ENCODE results near the gene BEX3.
"Not testable (repeated sequence)": the region's sequence is repeated elsewhere in the genome, so short reads cannot be mapped to it uniquely, and the experiment has no call there.

The BEX3 gene

DNA sequence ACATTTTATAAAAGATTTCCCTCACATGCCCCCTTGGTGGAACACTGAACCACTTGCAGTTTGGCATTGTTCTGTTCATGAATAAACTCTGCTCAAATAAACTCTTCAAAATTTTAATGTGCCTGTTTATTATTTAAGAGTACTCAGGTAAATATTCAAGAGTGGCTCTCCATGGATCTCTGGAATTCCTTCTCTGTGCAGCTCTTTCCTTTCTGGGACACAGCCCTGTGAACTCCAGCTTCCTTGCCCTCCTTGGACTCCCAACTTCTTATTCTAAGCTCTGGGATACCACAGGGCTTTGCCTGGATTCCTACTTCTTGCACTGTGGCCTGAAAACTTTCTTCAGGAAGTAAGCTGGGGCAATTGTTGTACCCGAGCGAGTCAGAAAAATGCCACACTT lies 8.3 kb downstream of the BEX3 start:
- no peak for DNase-seq

DNA sequence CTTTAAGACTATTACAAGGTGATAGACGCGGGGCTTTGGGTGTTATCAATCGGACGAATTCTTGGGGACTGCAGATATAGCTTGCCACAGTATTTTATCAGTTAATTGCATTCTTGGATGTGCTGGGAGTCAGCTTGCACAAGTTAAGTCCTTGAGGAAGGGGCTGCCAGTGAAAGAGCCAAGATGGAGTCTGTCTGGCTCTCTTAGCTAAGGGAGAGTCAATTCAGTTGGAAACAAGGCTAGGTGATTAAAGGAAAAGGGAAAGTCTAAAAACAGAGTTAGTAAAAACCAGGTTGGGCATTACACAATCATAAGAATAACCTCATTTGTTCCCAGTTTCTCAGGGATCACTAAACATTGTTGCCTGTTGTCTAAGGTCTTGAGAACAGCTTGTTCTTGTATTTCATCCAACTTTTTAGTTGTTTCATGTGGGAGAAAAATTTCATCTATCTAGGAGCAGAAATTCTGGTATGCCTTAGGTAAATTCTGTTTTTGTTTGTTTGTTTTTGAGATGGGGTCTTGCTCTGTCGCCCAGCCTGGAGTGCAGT lies 9.0 kb downstream of the BEX3 start:
- not testable (repeated sequence) for DNase-seq

DNA sequence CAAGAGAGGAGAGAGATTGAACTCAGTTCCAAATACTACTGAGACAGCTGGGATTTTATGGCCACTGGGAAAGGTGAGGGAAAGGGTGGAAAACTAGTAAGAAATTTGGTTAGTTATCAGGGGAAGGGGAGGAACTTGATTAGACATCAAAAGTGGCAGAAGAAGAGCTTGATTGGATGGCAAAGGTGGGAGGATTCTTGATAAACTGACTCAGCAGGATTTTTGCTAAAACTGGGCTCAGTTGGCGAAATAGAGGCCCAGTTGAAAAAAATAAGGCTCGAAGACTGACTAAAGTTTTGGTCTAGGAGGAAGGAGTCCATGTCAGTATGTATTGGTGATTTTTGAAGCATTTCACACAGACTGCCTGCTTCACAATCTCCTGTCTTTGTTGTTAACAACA lies 10.0 kb downstream of the BEX3 start:
- no peak for DNase-seq

DNA sequence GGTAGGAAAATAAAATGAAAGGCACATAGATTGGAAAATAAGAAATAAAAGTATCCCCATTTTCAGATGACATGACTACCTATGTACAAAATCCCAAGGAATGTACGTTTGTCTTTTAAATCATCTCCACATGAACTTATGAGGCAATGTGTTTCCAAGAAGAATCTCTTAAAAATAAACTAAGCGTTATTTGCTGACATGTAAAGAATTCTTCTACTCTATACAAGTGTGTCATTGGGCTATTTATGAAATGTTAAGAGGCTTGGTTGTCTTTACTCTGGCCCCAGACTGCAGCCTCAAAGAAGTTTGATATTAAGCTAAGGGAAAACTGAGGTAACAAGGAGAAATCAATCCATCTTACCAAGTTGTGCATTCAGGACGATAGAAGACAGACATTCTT lies 17.1 kb downstream of the BEX3 start:
- no peak for DNase-seq

DNA sequence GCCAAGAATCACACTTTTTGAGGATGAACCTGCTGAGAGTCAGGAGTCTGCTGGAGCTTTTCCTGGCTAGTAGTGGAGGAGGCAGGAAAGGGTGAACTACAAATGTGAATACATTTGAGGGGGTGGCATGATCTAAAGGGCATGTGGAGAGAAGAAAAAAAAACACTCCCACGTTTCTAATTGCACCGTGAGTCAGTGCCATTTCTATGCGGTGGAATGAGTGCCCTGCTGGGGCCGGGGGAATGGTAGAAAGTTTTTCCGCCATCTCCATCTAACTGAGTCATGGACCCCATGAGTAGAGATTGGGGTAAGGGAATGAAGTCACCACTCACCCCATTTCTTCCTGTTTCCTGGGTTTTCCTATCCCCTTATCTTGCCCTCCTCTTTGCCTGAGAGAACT lies 19.8 kb downstream of the BEX3 start:
- DNase-seq: no peak

DNA sequence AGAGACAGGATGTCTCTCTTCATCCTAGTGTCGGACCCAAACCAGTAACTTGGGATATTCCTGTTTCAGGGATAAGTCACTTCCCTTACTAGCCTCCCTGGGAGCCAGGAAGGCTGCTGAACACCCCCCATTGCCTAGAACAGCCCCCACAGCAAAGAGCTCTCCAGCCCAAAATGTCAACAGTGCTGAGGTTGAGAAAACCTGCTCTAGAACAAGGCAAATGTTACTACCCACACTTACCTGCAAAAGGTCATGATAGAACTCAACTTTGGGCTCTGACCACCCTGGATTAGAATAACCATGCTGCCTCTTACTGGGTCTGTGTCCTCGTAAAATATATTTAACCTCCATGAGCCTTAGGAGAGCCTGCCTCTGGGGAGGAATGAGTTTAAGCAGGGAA lies 20.3 kb downstream of the BEX3 start:
- DNase-seq: no peak

DNA sequence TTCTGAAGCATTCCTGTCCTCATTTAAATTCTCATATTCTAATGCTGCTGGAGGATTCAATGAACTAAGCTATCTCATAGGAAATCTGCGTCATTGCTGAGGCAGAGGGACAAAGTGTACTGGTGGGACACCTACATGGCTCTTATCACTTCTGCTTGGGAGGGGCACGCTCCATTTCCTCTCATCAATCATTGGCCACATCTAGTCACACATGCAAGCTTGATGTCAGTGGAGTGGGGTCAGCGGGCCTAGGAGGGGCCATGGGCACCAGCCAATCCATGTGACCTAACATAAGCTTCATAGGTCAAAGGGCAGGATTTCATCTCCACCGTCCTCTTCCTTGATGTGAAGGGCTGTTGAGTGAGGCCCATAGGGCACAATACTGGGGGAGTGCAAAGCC lies 21.4 kb downstream of the BEX3 start:
- no peak for DNase-seq

DNA sequence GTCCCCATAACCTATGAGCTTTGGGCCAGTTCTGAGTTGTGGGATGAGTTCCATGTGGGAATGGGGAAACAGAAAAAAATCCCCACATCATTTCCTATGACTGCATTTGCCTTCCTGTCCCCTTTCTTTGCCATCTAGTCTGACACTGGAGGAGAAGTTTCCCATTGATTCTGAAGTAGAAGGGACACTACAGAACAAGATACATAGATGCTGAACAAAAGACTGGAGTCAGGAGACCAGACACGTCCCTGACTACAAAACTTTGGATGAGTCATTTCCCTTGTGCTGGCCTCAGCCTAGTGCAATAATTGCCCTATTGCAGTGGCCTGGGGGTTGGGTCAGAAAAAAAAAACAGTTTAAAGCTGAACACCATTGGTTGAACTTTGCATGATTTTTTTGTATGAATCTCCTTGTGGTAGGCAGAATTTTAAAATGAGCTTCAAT lies 22.1 kb downstream of the BEX3 start:
- no peak for DNase-seq

DNA sequence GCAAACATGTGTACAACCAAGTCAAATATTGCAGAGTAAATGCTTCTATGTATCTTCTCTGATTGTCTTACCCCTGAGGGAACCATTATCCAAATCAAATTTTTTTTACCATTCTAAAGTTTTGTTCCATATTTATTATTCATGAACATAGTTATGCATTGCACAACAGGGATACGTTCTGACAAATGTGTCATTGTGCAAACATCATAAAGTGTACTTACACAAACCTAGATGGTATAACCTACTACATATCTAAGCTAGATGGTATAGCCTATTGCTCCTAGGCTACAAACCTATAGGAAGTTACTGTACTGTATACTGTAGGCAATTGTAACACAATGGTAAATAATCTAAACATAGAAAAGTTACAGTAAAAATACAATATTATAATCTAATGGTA lies 23.4 kb downstream of the BEX3 start:
- DNase-seq: no peak

DNA sequence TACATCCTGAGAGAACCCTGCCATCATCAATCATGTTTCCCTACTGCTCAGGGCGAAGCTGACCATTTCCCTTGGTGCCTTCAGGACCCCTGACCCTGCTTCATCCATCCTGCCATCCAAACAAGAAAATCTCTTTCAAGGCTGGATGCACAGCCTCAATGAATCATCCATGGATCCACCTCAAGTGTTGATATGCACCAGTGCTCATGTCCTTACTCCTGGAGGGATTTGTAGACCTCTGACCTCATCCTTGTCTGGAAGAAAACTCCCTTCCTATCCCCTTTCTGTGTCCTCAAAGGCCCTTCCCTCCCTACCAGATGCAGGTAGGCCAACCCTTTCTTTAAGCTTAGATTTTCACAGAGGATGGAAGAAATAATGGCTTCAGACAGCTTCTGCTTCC lies 24.6 kb downstream of the BEX3 start:
- no peak for DNase-seq

DNA sequence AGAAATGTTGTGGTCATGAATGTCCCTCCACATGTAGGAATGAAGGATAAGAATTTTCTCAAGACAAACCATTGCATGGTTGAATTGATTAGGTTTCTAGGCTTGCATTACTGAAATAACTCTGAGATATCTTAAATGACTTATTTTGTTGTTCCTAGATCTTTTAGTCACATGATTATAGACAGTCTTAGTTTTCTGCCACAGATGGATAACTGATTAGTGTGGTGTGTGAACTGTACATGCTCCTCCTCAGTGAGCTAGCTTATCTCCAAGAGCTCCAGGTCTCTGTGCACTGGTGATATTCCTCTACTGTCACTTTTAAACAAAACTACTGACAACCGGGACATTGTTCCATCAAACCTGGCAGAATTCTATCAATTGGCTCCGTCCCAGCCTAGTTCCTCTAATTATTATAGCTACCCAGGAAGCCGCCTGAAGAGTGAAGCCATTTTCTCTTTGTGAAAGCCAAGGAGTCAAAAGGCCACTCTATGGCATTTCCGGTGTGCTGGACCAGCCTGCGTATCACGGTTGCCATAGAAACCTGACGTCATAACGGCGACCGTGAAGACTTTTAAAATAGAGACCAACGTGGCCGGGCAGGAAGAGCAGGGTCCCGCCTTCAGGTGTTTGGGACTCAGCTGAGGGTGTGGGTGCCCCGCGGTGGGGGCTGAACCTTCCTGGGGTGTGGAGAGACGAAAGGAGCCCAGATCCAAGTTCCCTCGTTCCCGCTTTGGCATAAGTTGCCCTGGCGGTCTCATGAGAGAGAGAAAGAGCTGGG lies 28.1 kb downstream of the BEX3 start:
- DNase-seq: peak; percentile 20

DNA sequence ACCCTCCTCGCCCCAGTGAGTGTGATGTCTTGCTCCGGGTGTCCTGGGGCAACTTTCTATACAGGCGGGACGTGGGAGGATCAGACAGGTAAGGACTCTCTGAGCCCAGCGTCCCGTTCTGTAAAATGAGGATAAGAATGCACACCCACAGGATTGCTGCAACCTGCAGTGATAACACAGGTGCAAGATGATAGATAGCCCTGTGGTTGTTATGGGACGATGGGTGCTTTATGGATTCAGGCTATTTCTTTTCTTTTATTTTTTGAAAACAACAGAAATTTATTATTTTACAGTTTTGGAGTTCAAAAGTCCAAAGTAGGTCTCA lies 28.6 kb downstream of the BEX3 start:
- no peak for DNase-seq

DNA sequence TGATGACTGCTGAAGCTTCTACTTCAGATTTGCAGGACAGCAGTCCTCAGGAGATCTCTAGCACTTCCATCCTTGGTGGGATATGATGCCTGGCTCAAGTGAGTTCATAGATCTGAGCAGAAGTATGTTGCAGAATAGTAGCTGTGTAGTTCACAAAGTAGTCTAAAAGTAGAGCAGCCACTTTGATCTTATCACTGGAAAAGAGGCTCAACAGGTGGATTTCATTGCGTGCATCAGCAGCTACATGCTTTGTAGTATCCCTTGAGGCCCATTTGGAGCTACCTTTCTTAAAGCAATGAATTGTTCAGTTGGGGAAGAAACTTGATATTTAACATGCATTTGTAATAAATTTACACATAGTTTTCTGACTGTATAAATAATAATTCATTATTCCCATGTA lies 29.9 kb downstream of the BEX3 start:
- no peak for DNase-seq

DNA sequence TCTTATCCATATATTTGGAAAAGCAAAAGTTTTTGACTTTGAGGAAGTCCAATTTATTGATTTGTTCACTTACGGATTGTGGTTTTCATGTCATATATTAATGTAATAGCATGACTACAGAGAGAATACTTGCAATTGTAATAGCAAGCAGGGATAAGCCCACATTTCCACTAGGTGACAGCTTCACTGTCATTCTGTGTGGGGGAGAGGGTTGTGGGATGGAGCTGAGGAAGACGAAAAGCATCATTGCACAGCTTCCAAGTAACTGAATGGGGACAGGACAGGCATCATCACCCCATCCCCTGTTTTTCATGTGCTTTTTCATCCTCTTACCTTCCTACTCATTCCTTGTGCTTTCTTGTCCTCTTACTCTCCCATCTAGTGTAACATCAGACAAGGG lies 31.4 kb downstream of the BEX3 start:
- no peak for DNase-seq

DNA sequence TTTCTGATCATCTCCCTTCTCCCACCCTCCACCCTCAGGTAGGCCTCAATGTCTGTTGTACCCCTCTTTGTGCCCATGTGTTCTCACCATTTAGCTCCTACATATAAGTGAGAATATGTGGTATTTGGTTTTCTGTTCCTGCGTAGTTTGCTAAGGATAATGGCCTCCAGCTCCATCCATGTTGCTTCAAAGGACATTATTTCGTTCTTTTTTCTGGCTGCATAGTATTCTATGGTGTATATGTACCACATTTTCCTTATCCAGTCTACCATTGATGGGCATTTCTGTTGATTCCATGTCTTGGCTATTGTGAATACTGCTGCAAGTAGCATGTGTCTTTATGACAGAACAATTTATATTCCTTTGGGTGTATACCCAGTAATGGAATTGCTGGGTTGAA lies 35.4 kb downstream of the BEX3 start:
- DNase-seq: not testable (repeated sequence)

DNA sequence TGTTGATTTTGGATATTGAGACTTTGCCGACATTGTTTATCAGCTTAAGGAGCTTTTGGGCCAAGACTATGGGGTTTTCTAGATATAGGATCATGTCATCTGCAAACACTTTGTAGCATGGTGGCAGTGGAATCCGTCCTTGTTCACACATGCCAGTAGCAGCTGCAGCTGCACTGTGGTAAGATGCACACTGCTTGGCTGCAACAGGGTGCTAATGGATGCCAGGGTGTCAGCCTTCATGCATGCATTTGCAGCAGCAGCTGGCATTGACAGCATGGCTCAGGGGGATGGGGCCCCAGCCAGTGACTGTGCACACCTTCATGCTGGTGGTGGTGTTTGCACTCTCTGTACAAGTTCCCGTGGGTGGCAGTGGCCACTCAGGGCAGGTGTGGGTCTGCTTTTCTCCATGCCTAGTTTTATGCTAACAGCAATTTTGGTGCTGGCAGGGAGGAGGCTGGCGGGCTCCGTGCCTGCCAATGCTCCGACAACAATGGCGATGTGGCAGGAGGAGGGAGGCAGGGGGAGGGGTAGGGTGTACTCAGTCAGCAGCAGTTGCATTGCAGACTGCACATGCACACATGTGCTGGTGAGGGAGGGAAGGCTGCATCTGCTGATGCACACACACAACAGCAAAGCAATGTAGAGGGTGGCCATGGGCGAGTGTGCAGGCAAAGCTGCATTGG lies 37.5 kb downstream of the BEX3 start:
- no peak for DNase-seq

DNA sequence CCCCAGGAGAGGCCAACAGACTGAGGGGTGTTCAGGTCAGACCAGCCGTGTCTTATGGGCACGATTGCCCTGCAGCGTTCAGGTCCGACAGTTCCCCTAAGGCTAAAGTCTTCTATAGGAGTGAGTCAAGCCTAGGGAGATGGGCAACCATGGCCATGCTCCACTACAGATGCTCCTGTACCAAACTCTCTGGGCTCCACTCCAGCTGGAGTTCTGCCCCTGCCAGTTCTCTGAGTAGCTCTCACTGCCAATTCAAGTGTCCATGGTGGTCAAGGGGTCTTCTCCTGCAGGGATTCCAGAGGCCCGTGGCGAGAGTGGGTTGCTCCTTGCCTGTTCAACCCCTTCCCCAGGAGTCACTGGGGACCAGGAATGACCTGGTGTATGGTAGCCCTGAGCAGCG lies 38.2 kb downstream of the BEX3 start:
- DNase-seq: no peak

DNA sequence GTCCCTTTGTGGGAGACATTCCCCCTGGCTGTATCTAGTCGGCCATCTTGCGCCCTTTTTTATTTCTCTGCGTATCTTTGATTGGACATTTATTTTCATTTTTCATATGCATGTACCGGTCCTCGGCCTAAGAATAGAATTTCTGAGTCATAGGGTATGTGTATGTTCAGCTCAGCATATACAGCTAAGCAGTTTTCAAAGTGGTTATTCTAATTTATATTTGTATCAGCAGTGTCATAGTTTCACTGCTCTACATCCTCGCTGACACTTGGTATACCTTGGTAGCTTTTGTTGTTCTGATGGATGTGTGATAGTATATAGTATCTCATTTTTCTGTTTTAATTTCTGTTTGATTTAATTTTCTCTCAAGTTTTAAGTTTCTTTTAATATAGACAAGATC lies 38.7 kb downstream of the BEX3 start:
- no peak for DNase-seq

DNA sequence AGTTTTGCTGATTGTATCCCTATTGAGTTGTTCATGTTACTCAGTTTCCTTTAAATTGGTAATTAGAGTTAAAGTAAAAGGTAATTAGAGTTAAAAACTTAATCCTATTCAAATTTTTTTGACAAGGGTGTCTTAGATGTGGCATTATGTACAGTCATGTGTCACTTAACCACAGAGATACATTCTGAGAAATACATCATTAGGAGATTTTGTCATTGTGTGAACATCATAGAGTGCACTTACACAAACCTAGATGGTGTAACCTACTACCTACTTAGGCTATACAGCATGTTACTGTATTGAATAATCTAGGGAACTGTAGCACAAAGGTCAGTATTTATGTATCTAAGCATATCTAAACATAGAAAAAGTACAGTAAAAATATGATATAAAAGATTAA lies 39.2 kb downstream of the BEX3 start:
- no peak for DNase-seq

DNA sequence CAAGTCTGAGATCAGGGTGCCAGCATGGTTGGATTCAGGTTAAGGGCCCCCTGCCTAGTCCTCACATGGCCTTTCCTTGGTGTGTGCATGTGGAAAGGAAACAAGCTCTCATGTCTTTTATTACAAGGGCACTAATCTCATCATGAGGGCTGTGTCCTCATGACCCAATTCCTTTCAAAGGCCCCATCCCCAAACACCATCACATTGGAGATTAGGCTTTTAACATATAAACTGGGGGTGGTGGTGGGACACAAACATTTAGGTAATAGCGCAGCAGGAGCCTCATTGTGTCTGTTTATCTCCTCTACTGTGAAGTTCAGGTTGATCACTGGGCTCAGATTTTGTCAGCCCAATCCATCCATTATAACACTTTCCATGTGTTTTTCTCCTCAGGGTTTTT lies 41.0 kb downstream of the BEX3 start:
- no peak for DNase-seq

DNA sequence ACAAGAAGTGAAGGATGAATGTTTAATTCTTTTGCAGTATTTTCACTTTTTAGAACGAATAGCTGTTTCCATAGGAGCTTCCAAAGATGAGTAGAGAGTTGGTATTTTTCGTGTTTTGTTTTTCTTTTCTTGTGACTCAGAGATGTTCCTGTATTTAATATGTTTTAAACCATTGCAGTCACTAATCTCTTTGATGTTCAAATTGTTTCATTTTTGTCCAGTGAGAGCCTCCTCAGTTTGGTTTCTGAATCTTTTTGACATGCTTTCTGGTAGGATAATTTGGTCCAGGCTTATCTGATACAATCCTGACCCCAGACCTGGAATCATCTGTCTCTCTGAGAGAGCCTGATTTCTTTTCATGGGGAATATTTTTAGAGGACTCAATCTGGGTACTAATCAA lies 41.6 kb downstream of the BEX3 start:
- no peak for DNase-seq

DNA sequence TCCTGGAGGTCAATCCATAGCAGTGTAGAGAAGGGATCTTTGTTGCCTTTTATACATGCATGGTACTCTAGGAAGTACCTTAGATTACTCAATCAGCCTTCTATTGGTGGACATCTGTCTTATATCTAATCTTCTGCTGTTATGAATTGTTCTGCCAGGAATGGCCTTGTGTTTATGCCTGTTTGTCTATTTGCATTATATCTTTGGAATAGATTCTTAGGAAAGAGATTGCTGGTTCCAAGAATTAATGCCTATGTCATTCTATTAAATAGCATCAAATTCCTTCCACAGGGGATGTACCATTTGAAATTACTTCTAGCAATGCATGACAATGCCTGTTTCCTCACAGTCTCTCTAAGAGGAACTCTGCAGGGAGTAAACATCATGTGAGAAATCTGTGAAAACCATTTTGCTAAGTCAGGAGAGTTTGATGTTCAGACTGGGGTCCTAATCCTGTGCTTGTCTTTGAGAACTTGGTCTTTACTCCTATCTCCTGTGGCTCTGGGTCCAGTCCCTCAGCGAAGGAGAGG lies 42.5 kb downstream of the BEX3 start:
- DNase-seq: no peak

DNA sequence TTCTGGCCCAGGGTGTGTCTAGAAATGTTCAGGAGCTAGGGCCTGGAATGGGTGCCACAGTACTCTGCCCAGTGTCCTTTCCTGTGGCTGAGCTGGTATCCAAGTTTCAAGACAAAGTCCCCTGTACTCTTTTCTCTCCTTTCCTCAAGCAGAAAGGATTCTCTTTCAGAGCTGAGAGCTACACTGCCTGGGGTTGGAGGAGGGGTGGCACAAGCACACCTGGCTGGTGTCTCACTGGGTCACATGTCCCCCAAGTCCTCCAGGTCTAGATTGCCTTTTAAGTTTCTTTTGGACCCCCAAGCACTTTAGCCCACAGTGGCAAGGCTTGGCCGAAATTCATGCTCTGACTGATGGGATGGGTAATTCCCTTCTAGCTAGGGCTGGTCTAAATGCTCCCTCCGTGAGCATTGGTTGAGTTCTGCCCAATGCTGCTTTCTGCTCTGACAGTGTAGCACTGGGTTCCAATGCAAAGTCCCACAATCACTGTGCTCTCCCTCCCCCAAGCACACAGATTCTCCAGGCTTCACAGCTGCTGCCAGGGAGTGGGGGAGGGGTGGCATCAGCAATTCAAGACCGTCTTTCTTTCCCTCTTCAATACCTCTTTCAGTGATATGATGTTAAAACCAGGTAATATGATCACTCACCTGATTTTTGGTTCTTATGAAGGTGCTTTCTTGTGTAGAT lies 47.8 kb downstream of the BEX3 start:
- DNase-seq: no peak

All from activated CD4-positive, alpha-beta T cell treated with anti-CD3 and anti-CD28 coated beads, Interleukin-2, amount 50 U/mL, for 1 hour (primary cell).